Measurements from ENCODE around the gene SERPINA12.

DNA sequence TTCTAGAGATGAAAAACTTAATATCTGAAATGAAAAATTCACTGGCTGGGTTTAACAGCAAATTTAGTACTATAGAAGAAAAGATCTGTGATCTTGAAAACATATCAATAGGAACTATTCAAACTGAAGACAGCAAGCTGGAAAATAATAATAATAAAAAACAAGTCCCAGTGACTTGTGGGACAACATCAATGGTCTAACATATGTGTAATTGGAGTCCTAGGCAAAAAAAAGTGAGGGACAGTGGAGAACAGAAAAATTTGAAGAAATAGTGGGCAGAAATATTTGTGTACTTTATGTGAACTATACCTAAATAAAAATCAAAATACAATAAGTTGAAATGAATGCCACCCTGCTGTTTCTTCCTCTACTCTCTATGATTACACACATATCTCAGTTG lies 30.8 kb downstream of the SERPINA12 start:
- TF ChIP-seq POLR2AphosphoS5 (IDR thresholded peaks at IDR 0.05; ENCODE audit: low read depth, low read length) (no peak), POLR2A (IDR thresholded peaks at IDR 0.05; ENCODE audit: low read depth, low read length) (no peak), TAF1 (IDR thresholded peaks at IDR 0.05; ENCODE audit: low read depth, low read length) (no peak), POU2F2 (IDR thresholded peaks at IDR 0.05; ENCODE audit: low read depth, low read length) (no peak)

Data from GM12891 (cell line).